Adrenal gland (tissue), 5 donors: ENCODE results near the gene RNF40.

Experiments used
- POLR2A ChIP-seq, 2 donors: fragments of 450-650 bp; IDR thresholded peaks; one replicate each; pipeline ENCODE4 v1.6.1; 2017; ENCODE audit warnings: antibody characterized with exemption in 2 of 2, mild to moderate bottlenecking in 2 of 2, moderate library complexity in 1 of 2
- TF ChIP-seq, protein P1 (sequence below), 6 experiments: fragments of 450-650 bp in 4 of 6; fragments of 200-600 bp in 2 of 6; sonication (generic) in 1 of 6; IDR thresholded peaks; 1 replicate in 5 of 6; 2 replicates in 1 of 6; pipeline versions ENCODE4 v1.5.1 to v1.8.0; 2016 to 2021; ENCODE audit warnings: antibody characterized with exemption in 6 of 6, mild to moderate bottlenecking in 2 of 6, moderate library complexity in 1 of 6
- donor health status: DM: no; HTN: no; CAD: no.

DNA sequence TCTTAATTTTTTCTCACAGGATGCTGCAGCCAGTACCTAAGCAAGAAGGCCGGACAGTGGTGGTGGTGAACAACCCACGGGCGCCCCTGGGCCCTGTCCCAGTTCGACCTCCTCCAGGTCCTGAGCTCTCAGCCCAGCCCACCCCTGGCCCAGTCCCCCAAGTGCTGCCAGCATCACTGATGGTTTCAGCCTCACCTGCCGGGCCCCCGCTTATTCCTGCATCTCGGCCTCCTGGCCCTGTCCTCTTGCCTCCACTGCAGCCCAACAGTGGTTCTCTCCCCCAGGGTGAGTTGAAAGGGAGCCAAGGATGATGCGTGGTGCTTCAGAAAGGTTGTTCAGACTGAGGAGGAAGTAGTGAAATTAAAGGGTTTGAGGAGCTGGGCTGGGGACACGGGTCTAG lies 41.4 kb upstream of the RNF40 start:
- TF ChIP-seq, protein P1, sequence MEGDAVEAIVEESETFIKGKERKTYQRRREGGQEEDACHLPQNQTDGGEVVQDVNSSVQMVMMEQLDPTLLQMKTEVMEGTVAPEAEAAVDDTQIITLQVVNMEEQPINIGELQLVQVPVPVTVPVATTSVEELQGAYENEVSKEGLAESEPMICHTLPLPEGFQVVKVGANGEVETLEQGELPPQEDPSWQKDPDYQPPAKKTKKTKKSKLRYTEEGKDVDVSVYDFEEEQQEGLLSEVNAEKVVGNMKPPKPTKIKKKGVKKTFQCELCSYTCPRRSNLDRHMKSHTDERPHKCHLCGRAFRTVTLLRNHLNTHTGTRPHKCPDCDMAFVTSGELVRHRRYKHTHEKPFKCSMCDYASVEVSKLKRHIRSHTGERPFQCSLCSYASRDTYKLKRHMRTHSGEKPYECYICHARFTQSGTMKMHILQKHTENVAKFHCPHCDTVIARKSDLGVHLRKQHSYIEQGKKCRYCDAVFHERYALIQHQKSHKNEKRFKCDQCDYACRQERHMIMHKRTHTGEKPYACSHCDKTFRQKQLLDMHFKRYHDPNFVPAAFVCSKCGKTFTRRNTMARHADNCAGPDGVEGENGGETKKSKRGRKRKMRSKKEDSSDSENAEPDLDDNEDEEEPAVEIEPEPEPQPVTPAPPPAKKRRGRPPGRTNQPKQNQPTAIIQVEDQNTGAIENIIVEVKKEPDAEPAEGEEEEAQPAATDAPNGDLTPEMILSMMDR (IDR thresholded peaks at IDR 0.05) = no peak
- no peak for TF ChIP-seq POLR2A (IDR thresholded peaks at IDR 0.05)
